ENCODE data around the gene KRTAP4-2. TPM values are rescaled to one million over a fixed set of nuclear protein-coding genes. Genes with fewer than 3 reads are reported as not detected.

Gene KRTAP4-2
- polyA plus RNA-seq, 1 donor from 2014 or later = not detected

DNA sequence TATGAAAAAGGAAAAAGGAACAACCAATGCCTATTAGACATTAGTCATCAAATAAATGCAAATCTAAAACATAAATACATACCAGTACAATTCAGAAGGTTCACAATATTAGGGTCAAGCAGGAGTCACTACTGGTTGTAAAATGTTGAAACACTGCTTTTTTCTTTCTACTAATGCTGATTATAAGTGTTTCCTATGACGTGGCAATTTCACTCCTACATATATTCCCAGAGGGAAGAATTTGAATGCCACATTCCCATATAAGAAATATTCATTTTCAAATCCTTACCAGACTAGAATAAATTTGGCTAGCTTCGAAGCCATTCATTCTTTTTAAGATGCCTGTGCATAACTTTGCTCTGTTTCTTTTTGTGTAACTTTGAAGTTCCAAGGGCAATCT, 45.8 kb upstream of the KRTAP4-2 start:
- no peaks in the 10 kb centered on the region for H3K36me3 ChIP-seq (ENCODE audit: insufficient read depth, low read length)
- TF ChIP-seq TAF1 (IDR thresholded peaks at IDR 0.05; ENCODE audit: low read depth) = no peak
- TF ChIP-seq POLR2AphosphoS5 (IDR thresholded peaks at IDR 0.05) = no peak
- no peak for TF ChIP-seq EP300 (conservative IDR thresholded peaks at IDR 0.05; ENCODE audit: poor library complexity, severe bottlenecking)
- TF ChIP-seq SMC3 (conservative IDR thresholded peaks at IDR 0.05; ENCODE audit: poor library complexity) = no peak
- no peak for TF ChIP-seq EZH2 (IDR thresholded peaks at IDR 0.05; ENCODE audit: borderline replicate concordance, insufficient read depth, low read length, poor library complexity, severe bottlenecking)
- TF ChIP-seq MXI1 (conservative IDR thresholded peaks at IDR 0.05; ENCODE audit: poor library complexity, severe bottlenecking) = no peak
- TF ChIP-seq, protein P1, sequence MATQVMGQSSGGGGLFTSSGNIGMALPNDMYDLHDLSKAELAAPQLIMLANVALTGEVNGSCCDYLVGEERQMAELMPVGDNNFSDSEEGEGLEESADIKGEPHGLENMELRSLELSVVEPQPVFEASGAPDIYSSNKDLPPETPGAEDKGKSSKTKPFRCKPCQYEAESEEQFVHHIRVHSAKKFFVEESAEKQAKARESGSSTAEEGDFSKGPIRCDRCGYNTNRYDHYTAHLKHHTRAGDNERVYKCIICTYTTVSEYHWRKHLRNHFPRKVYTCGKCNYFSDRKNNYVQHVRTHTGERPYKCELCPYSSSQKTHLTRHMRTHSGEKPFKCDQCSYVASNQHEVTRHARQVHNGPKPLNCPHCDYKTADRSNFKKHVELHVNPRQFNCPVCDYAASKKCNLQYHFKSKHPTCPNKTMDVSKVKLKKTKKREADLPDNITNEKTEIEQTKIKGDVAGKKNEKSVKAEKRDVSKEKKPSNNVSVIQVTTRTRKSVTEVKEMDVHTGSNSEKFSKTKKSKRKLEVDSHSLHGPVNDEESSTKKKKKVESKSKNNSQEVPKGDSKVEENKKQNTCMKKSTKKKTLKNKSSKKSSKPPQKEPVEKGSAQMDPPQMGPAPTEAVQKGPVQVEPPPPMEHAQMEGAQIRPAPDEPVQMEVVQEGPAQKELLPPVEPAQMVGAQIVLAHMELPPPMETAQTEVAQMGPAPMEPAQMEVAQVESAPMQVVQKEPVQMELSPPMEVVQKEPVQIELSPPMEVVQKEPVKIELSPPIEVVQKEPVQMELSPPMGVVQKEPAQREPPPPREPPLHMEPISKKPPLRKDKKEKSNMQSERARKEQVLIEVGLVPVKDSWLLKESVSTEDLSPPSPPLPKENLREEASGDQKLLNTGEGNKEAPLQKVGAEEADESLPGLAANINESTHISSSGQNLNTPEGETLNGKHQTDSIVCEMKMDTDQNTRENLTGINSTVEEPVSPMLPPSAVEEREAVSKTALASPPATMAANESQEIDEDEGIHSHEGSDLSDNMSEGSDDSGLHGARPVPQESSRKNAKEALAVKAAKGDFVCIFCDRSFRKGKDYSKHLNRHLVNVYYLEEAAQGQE (IDR thresholded peaks at IDR 0.05; ENCODE audit: borderline replicate concordance) = no peak
- H2AFZ ChIP-seq (ENCODE audit: low read depth, low read length) = no peak overlapping the region
- H3K4me2 ChIP-seq (ENCODE audit: low read length) = no peak overlapping the region
- no peaks in the 10 kb centered on the region for H3K79me2 ChIP-seq (replicated peaks; ENCODE audit: insufficient read depth, low read length)
- H3K9me3 ChIP-seq (ENCODE audit: low read length) = no peaks in the 10 kb centered on the region
- no peak overlapping the region for H3K4me3 ChIP-seq (ENCODE audit: low read length)
- no peaks in the 10 kb centered on the region for H3K27me3 ChIP-seq (ENCODE audit: insufficient read depth, low read depth, low read length)
- H3K27ac ChIP-seq (ENCODE audit: low read length) = no peak overlapping the region
- H3F3A ChIP-seq (ENCODE audit: insufficient read depth, low read length, poor library complexity, severe bottlenecking) = no peaks in the 10 kb centered on the region
- no peaks in the 10 kb centered on the region for H3K9me2 ChIP-seq (ENCODE audit: insufficient read depth, low read length)
- no peak overlapping the region for H3K9ac ChIP-seq (ENCODE audit: low read length)
- H4K20me1 ChIP-seq (ENCODE audit: insufficient read depth) = no peaks in the 10 kb centered on the region

DNA sequence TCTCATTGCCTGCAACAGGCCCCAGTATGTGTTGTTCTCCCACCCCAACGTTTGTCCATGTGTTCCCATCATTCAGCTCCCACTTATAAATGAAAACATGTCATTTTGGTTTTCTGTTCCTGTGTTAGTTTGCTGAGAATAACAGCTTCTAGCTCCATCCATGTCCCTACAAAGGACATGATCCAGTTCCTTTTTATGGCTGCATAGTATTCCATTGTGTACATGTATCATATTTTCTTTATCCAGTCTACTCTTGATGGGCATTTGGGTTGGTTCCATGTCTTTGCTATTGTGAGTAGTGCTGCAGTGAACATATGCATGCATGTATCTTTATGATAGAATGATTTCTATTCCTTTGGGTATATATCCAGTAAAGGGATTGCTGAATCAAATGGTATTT, 37.7 kb upstream of the KRTAP4-2 start:
- Histone ChIP-seq H3K4me3 (ENCODE audit: low read length) (no peak overlapping the region), H2AFZ (ENCODE audit: low read depth, low read length) (no peak overlapping the region)
- TF ChIP-seq POLR2AphosphoS5 (IDR thresholded peaks at IDR 0.05) (no peak), MXI1 (conservative IDR thresholded peaks at IDR 0.05; ENCODE audit: poor library complexity, severe bottlenecking) (no peak), RAD21 (conservative IDR thresholded peaks at IDR 0.05) (no peak), TAF1 (IDR thresholded peaks at IDR 0.05; ENCODE audit: low read depth) (no peak), EZH2 (IDR thresholded peaks at IDR 0.05; ENCODE audit: borderline replicate concordance, insufficient read depth, low read length, poor library complexity, severe bottlenecking) (no peak), SMC3 (conservative IDR thresholded peaks at IDR 0.05; ENCODE audit: poor library complexity) (no peak), EP300 (conservative IDR thresholded peaks at IDR 0.05; ENCODE audit: poor library complexity, severe bottlenecking) (no peak)
- TF ChIP-seq, protein P1 (IDR thresholded peaks at IDR 0.05; ENCODE audit: borderline replicate concordance) = no peak
- TF ChIP-seq, protein P2, sequence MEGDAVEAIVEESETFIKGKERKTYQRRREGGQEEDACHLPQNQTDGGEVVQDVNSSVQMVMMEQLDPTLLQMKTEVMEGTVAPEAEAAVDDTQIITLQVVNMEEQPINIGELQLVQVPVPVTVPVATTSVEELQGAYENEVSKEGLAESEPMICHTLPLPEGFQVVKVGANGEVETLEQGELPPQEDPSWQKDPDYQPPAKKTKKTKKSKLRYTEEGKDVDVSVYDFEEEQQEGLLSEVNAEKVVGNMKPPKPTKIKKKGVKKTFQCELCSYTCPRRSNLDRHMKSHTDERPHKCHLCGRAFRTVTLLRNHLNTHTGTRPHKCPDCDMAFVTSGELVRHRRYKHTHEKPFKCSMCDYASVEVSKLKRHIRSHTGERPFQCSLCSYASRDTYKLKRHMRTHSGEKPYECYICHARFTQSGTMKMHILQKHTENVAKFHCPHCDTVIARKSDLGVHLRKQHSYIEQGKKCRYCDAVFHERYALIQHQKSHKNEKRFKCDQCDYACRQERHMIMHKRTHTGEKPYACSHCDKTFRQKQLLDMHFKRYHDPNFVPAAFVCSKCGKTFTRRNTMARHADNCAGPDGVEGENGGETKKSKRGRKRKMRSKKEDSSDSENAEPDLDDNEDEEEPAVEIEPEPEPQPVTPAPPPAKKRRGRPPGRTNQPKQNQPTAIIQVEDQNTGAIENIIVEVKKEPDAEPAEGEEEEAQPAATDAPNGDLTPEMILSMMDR (IDR thresholded peaks at IDR 0.05; ENCODE audit: poor library complexity, severe bottlenecking) = no peak

More for the DNA sequence above, 37.7 kb upstream of the KRTAP4-2 start:
- H3K9me2 ChIP-seq (ENCODE audit: insufficient read depth, low read length) = no peaks in the 10 kb centered on the region
- no peaks in the 10 kb centered on the region for H3K79me2 ChIP-seq (replicated peaks; ENCODE audit: insufficient read depth, low read length)
- no peaks in the 10 kb centered on the region for H3K27me3 ChIP-seq (ENCODE audit: insufficient read depth, low read depth, low read length)
- no peaks in the 10 kb centered on the region for H3K36me3 ChIP-seq (ENCODE audit: insufficient read depth, low read length)
- H3K9me3 ChIP-seq (ENCODE audit: low read length) = no peaks in the 10 kb centered on the region
- no peak overlapping the region for H3K27ac ChIP-seq (ENCODE audit: low read length)
- no peaks in the 10 kb centered on the region for H3F3A ChIP-seq (ENCODE audit: insufficient read depth, low read length, poor library complexity, severe bottlenecking)
- no peak overlapping the region for H3K9ac ChIP-seq (ENCODE audit: low read length)
- H3K4me2 ChIP-seq (ENCODE audit: low read length) = no peak overlapping the region
- no peaks in the 10 kb centered on the region for H4K20me1 ChIP-seq (ENCODE audit: insufficient read depth)
